DMS 273 treated with DMSO at 0.1 percent for 48 hours (cell line): ENCODE measurements around the gene PCDHGA10.
"Not testable (repeated sequence)": the region's sequence is repeated elsewhere in the genome, so short reads cannot be mapped to it uniquely, and the experiment has no call there.

Source experiments
- DNase-seq: peaks from one replicate; lab custom pipeline; 2025; lab: John Stamatoyannopoulos, UW

Gene PCDHGA10

DNA sequence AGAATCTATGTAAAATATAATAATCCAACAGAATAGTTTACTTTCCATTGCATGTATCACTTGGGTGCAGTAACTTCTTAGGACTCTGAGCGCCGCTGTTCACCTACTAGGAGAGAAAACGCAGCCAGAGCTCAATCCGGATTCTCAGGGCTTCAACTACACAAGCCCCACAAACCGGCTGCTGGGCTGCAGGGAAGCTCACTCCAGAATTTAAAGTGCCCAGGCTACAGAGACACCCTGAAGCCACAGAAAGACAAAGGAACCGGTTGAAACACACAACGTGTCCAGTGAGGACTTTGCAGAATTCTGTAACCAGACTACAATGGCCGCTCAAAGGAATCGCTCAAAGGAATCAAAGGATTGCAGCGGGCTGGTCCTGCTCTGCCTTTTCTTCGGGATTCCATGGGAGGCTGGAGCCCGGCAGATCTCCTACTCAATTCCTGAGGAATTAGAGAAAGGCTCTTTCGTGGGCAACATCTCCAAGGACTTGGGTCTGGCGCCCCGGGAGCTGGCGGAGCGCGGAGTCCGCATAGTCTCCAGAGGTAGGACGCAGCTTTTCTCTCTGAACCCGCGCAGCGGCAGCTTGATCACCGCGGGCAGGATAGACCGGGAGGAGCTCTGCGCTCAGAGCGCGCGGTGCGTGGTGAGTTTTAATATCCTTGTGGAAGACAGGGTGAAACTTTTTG is at the start of gene PCDHGA10:
Gene PCDHGA10, plus strand, starts transcription at position 134 of the 686 bp plus-strand sequence. Its CDS starts 189 bp downstream, at position 323.
- DNase-seq, result peak; percentile 35

GRCh38 chr5:141363952-141364660 is 48.7 kb upstream of the PCDHGA10 start, which contains the start of gene PCDHGA5:
TSS of gene PCDHGA5 (plus strand) at chr5:141364162. CDS start at chr5:141364331, 169 bp downstream.
- no peak for DNase-seq

GRCh38 chr5:141366016-141366896 is 46.5 kb upstream of the PCDHGA10 start:
- no peak for DNase-seq

GRCh38 chr5:141369994-141370848 is 42.6 kb upstream of the PCDHGA10 start, which contains the start of gene PCDHGB3:
TSS of gene PCDHGB3 (plus strand) at chr5:141370242. CDS start at chr5:141370395, 153 bp downstream.
- DNase-seq, result no peak

GRCh38 chr5:141371572-141372475 is 41.0 kb upstream of the PCDHGA10 start:
- no peak for DNase-seq

DNA sequence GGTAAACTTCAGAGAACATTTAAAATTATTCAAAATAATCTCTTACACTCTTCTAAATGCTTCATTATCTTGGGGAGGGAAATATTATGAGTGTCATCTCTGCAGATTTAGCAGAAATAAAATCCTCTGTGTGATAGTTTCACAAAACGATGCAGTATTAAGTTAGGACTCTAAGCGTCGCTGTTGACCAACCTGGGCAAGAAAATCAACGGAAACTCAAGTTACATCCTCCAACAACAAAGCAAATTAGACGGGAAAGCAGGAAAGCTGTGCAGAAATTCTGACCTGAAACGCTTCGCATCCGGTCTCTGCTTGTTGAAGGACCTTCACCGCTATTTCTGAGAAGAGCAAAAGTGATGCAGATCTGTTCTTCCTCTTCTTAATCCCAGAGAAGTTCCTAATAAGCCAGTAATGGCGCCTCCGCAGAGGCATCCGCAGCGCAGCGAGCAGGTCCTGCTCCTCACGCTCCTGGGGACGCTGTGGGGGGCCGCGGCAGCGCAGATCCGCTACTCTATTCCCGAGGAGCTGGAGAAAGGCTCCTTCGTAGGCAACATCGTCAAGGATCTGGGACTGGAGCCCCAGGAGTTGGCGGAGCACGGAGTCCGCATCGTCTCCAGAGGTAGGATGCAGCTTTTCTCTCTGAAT is 39.0 kb upstream of the PCDHGA10 start, which contains the start of gene PCDHGA6:
Gene PCDHGA6, plus strand, starts transcription at position 219 of the 645 bp plus-strand sequence. Its CDS starts 193 bp downstream, at position 412.
- no peak for DNase-seq

DNA sequence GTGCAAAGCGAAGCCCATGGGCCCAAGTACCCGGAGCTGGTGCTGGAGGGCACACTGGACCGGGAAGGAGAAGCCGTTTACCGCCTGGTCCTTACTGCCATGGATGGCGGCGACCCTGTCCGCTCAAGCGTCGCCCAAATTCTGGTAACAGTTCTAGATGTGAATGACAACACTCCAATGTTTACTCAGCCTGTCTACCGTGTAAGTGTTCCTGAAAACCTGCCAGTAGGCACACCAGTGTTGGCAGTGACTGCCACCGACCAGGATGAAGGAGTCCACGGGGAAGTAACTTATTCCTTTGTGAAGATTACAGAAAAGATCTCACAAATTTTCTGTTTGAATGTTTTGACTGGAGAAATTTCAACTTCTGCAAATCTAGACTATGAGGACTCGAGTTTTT is 38.2 kb upstream of the PCDHGA10 start:
- no peak for DNase-seq

- DNase-seq, result not testable (repeated sequence)
These were observed 37.2 kb upstream of the PCDHGA10 start for GRCh38 chr5:141375444-141376155.

DNA sequence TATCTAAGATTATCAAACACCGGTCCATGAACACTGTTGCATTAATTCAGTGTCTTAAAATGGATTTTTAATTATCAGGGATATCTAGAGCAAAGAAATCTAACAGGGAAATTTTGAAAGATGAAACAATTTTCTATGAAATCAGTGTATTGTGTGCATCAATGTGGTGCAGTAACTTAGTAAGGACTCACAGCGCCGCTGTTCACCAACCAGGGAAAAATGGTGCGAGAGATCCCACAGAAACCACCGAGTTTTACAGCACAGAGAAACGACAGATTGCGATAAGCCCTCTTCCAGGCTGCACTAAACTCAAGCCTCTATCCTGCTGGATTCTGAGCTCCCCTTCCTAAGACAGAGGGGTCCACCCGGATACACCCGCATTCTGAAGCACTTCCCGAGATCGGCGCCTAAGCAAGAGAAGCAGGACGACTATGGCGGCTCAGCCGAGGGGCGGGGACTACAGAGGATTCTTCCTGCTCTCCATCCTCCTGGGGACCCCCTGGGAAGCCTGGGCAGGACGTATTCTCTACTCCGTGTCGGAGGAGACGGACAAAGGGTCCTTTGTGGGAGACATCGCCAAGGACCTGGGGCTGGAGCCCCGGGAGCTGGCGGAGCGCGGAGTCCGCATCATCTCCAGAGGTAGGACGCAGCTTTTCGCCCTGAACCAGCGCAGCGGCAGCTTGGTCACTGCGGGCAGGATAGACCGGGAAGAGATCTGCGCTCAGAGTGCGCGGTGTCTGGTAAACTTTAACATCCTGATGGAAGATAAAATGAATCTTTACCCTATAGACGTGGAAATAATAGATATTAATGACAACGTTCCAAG is 30.1 kb upstream of the PCDHGA10 start, which contains the start of gene PCDHGA7:
Gene PCDHGA7, plus strand, starts transcription at position 274 of the 826 bp plus-strand sequence. Its CDS starts 158 bp downstream, at position 432.
- no peak for DNase-seq

DNA sequence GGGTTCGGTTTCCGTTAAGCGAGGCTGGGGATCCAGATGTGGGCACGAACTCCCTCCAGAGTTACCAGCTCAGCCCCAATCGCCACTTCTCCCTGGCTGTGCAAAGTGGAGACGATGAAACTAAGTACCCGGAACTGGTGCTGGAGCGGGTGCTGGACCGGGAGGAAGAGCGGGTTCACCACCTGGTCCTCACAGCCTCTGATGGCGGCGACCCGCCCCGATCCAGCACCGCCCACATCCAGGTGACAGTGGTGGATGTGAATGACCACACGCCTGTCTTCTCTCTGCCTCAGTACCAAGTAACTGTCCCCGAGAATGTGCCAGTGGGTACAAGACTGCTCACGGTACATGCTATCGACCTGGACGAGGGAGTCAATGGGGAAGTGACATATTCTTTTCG is 29.4 kb upstream of the PCDHGA10 start:
- no peak for DNase-seq

GRCh38 chr5:141384471-141385267 is 28.1 kb upstream of the PCDHGA10 start:
- no peak for DNase-seq

DNA sequence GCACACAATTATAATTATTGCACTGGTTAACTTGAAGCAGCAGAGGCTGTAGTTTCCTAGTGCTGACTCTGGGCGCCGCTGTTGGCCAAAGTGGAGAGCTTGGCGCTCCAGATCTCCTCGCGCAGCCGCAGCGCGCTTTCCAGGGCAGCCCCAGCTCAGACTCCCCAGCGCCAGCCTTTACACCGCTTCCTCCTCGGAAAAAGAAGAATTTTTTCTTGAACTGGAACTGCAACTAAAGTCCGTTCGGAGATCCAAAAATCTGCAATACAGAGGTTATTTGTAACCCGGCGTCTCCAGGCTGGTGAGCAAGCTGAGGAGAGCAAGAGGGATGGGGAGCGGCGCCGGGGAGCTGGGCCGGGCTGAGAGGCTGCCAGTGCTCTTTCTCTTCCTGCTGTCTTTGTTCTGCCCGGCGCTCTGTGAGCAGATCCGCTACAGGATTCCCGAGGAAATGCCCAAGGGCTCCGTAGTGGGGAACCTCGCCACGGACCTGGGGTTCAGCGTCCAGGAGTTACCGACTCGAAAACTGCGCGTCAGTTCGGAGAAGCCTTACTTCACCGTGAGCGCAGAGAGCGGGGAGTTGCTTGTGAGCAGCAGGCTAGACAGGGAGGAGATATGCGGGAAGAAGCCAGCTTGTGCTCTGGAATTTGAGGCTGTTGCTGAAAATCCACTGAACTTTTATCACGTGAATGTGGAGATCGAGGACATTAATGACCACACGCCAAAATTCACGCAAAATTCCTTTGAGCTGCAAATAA is 25.1 kb upstream of the PCDHGA10 start, which contains the start of gene PCDHGB4:
Gene PCDHGB4, plus strand, starts transcription at position 142 of the 755 bp plus-strand sequence. Its CDS starts 187 bp downstream, at position 329.
- DNase-seq, result not testable (repeated sequence)

DNA sequence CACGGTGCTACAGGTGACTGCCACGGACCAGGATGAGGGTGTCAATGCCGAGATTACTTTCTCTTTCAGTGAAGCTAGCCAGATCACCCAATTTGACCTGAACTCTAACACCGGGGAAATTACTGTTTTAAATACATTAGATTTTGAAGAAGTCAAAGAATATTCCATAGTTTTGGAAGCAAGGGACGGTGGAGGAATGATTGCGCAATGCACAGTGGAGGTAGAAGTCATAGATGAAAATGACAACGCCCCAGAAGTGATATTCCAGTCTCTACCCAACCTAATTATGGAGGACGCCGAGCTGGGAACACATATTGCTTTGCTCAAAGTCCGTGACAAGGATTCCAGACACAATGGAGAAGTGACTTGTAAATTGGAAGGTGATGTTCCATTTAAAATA is 24.1 kb upstream of the PCDHGA10 start:
- no peak for DNase-seq

GRCh38 chr5:141389153-141390042 is 23.4 kb upstream of the PCDHGA10 start:
- DNase-seq, result no peak
